Bronchial epithelial cell (primary cell): ENCODE measurements around the gene FARP2. TPM values are rescaled to one million over a fixed set of nuclear protein-coding genes. Genes with fewer than 3 reads are reported as not detected.

Experiments
- DNase-seq: peaks from one replicate; pipeline ENCODE4 v3.0.0-alpha.2; 2010; ENCODE audit warnings: low read depth
- FAIRE-seq: peaks from 2 replicates; lab custom pipeline; 2011; peaks lifted over from hg19 to GRCh38; lab: Jason Lieb, UNC
- H3K27me3 ChIP-seq: 2 replicates; pipeline ENCODE4 v1.5.1; 2011; ENCODE audit warnings: low read length; ENCODE audit not compliant: control insufficient read depth, insufficient read depth
- H3K36me3 ChIP-seq: 2 replicates; pipeline ENCODE4 v1.5.1; 2011; ENCODE audit warnings: low read length; ENCODE audit not compliant: control insufficient read depth, insufficient read depth
- H3K4me3 ChIP-seq: 2 replicates; pipeline ENCODE4 v1.5.1; 2011; ENCODE audit warnings: mild to moderate bottlenecking, low read depth, low read length, control low read depth
- CTCF ChIP-seq: IDR thresholded peaks from 2 replicates; pipeline ENCODE4 v1.5.1; 2011; ENCODE audit warnings: mild to moderate bottlenecking, moderate library complexity, low read length, control low read depth, inconsistent platforms; ENCODE audit not compliant: insufficient read depth, severe bottlenecking
- total RNA-seq: library from RNA; depleted of rRNA; stranded (reverse); fragments of >200 nt; gene quantifications from 2 replicates; pipeline ENCODE4 v1.2.1, GENCODE V29; 2014

Gene FARP2
- 25.0 and 35.8 TPM in 2 replicates for total RNA-seq

GRCh38 chr2:241355983-241356870 lies at the start of gene FARP2:
TSS of gene FARP2 (plus strand) at chr2:241356285. CDS start at chr2:241373108, 16,823 bp downstream.
- no peak for TF ChIP-seq CTCF
- no peak for FAIRE-seq
- DNase-seq: peak; percentile 92
- Histone ChIP-seq H3K27me3 (no peaks in the 10 kb centered on the region), H3K4me3 (peak within 1 kb of the TSS; percentile 68), H3K36me3 (peaks cover 7% of the 10 kb centered on the region)

- Histone ChIP-seq H3K36me3 (peaks cover 2% of the 10 kb centered on the region), H3K4me3 (no peak overlapping the region), H3K27me3 (no peaks in the 10 kb centered on the region)
- FAIRE-seq: no peak
- DNase-seq: no peak
- no peak for TF ChIP-seq CTCF
Measured at GRCh38 chr2:241307055-241307454, 49.0 kb upstream of the FARP2 start.

GRCh38 chr2:241308267-241308666 lies 47.8 kb upstream of the FARP2 start:
- TF ChIP-seq CTCF: no peak
- Histone ChIP-seq H3K36me3 (peaks cover 2% of the 10 kb centered on the region), H3K4me3 (no peak overlapping the region), H3K27me3 (no peaks in the 10 kb centered on the region)
- FAIRE-seq: no peak
- no peak for DNase-seq

GRCh38 chr2:241308832-241309500 lies 47.1 kb upstream of the FARP2 start:
- H3K27me3 ChIP-seq: no peaks in the 10 kb centered on the region
- peaks cover 2% of the 10 kb centered on the region for H3K36me3 ChIP-seq
- no peak overlapping the region for H3K4me3 ChIP-seq
- no peak for FAIRE-seq
- no peak for DNase-seq
- no peak for TF ChIP-seq CTCF

- peak; percentile 60 for DNase-seq
- Histone ChIP-seq H3K36me3 (peaks cover 2% of the 10 kb centered on the region), H3K4me3 (no peak overlapping the region), H3K27me3 (no peaks in the 10 kb centered on the region)
- FAIRE-seq: no peak
- TF ChIP-seq CTCF: no peak
Measured at GRCh38 chr2:241309684-241310117, 46.4 kb upstream of the FARP2 start.
